ENCODE measurements around the gene VSNL1. TPM values are rescaled to one million over a fixed set of nuclear protein-coding genes. Genes with fewer than 3 reads are reported as not detected.

Gene VSNL1
- polyA plus RNA-seq, 3 donors from 2014 or later = not detected

- no peaks in the 10 kb centered on the region for H3K9me3 Mint-ChIP-seq
- H3K4me1 Mint-ChIP-seq = no peaks in the 10 kb centered on the region
- H3K36me3 Mint-ChIP-seq = no peaks in the 10 kb centered on the region
- no peak for DNase-seq
- H3K4me3 Mint-ChIP-seq = no peak overlapping the region
- H3K27me3 Mint-ChIP-seq (ENCODE audit: low read depth in 3 of 3) = peaks cover 2 to 4% (median 2%) of the 10 kb centered on the region in 3 donors
- no peak overlapping the region for H3K27ac Mint-ChIP-seq
These were observed 96.8 kb downstream of the VSNL1 start for GRCh38 chr2:17637131-17637906.

- Mint-ChIP-seq H3K4me1 (no peaks in the 10 kb centered on the region), H3K36me3 (no peaks in the 10 kb centered on the region), H3K4me3 (no peak overlapping the region), H3K9me3 (no peaks in the 10 kb centered on the region), H3K27me3 (ENCODE audit: low read depth in 3 of 3) (peaks cover 2 to 4% (median 2%) of the 10 kb centered on the region in 3 donors), H3K27ac (no peak overlapping the region)
- DNase-seq = no peak
These were observed 97.8 kb downstream of the VSNL1 start for GRCh38 chr2:17638196-17638743.

- H3K4me3 Mint-ChIP-seq = no peak overlapping the region
These were observed 99.9 kb downstream of the VSNL1 start for GRCh38 chr2:17640406-17640805.

GRCh38 chr2:17643031-17643615 is 102.6 kb downstream of the VSNL1 start:
- Mint-ChIP-seq H3K9me3 (no peaks in the 10 kb centered on the region), H3K36me3 (no peaks in the 10 kb centered on the region), H3K27ac (no peak overlapping the region), H3K4me1 (no peaks in the 10 kb centered on the region), H3K4me3 (no peak overlapping the region), H3K27me3 (ENCODE audit: low read depth in 3 of 3) (peaks cover 0 to 2% (median 2%) of the 10 kb centered on the region in 3 donors)
- no peak for DNase-seq

More at GRCh38 chr2:17640406-17640805, 99.9 kb downstream of the VSNL1 start:
- Mint-ChIP-seq H3K4me1 (no peaks in the 10 kb centered on the region), H3K27me3 (ENCODE audit: low read depth in 3 of 3) (peaks cover 2 to 3% (median 2%) of the 10 kb centered on the region in 3 donors), H3K9me3 (no peaks in the 10 kb centered on the region), H3K27ac (no peak overlapping the region), H3K36me3 (no peaks in the 10 kb centered on the region)
- DNase-seq = no peak

- H3K27ac Mint-ChIP-seq = no peak overlapping the region
- H3K36me3 Mint-ChIP-seq = no peaks in the 10 kb centered on the region
- no peaks in the 10 kb centered on the region for H3K9me3 Mint-ChIP-seq
- DNase-seq = no peak
- H3K4me3 Mint-ChIP-seq = no peak overlapping the region
- H3K27me3 Mint-ChIP-seq (ENCODE audit: low read depth in 3 of 3) = peaks cover 0 to 2% (median 0%) of the 10 kb centered on the region in 3 donors
- H3K4me1 Mint-ChIP-seq = no peaks in the 10 kb centered on the region
These were observed 104.7 kb downstream of the VSNL1 start for GRCh38 chr2:17644997-17645720.

GRCh38 chr2:17646081-17646554 is 105.6 kb downstream of the VSNL1 start:
- peak; percentile 9 to 29 (median 18) for DNase-seq
- Mint-ChIP-seq H3K27me3 (ENCODE audit: low read depth in 3 of 3) (peaks cover 0 to 2% (median 0%) of the 10 kb centered on the region in 3 donors), H3K4me3 (no peak overlapping the region), H3K36me3 (no peaks in the 10 kb centered on the region), H3K27ac (no peak overlapping the region), H3K9me3 (no peaks in the 10 kb centered on the region), H3K4me1 (no peaks in the 10 kb centered on the region)

GRCh38 chr2:17646838-17647701 is 106.6 kb downstream of the VSNL1 start:
- no peaks in the 10 kb centered on the region for H3K36me3 Mint-ChIP-seq

GRCh38 chr2:17648581-17648980 is 108.1 kb downstream of the VSNL1 start:
- peaks cover 0 to 2% (median 0%) of the 10 kb centered on the region in 3 donors for H3K27me3 Mint-ChIP-seq (ENCODE audit: low read depth in 3 of 3)
- DNase-seq = no peak
- no peaks in the 10 kb centered on the region for H3K36me3 Mint-ChIP-seq
- no peak overlapping the region for H3K4me3 Mint-ChIP-seq
- H3K9me3 Mint-ChIP-seq = no peaks in the 10 kb centered on the region
- H3K27ac Mint-ChIP-seq = no peak overlapping the region
- H3K4me1 Mint-ChIP-seq = no peaks in the 10 kb centered on the region

More at GRCh38 chr2:17646838-17647701, 106.6 kb downstream of the VSNL1 start:
- Mint-ChIP-seq H3K4me3 (no peak overlapping the region), H3K9me3 (no peaks in the 10 kb centered on the region), H3K27ac (no peak overlapping the region), H3K4me1 (no peaks in the 10 kb centered on the region), H3K27me3 (ENCODE audit: low read depth in 3 of 3) (peaks cover 0 to 2% (median 0%) of the 10 kb centered on the region in 3 donors)
- no peak for DNase-seq

GRCh38 chr2:17649026-17649425 is 108.5 kb downstream of the VSNL1 start:
- Mint-ChIP-seq H3K4me1 (no peaks in the 10 kb centered on the region), H3K27ac (no peak overlapping the region), H3K27me3 (ENCODE audit: low read depth in 3 of 3) (no peaks in the 10 kb centered on the region), H3K9me3 (no peaks in the 10 kb centered on the region), H3K36me3 (no peaks in the 10 kb centered on the region), H3K4me3 (no peak overlapping the region)
- no peak for DNase-seq

GRCh38 chr2:17652681-17653394 is 112.3 kb downstream of the VSNL1 start:
- Mint-ChIP-seq H3K27me3 (ENCODE audit: low read depth in 3 of 3) (no peaks in the 10 kb centered on the region), H3K36me3 (peaks cover 0 to 4% (median 0%) of the 10 kb centered on the region in 3 donors), H3K9me3 (no peaks in the 10 kb centered on the region), H3K27ac (no peak overlapping the region), H3K4me3 (no peak overlapping the region), H3K4me1 (no peaks in the 10 kb centered on the region)
- no peak for DNase-seq

GRCh38 chr2:17657759-17658158 is 117.3 kb downstream of the VSNL1 start:
- no peak for DNase-seq
- Mint-ChIP-seq H3K4me1 (no peaks in the 10 kb centered on the region), H3K36me3 (peaks cover 3 to 15% (median 4%) of the 10 kb centered on the region in 3 donors), H3K27me3 (ENCODE audit: low read depth in 3 of 3) (no peaks in the 10 kb centered on the region), H3K4me3 (no peak overlapping the region), H3K27ac (no peak overlapping the region), H3K9me3 (no peaks in the 10 kb centered on the region)

- no peak for DNase-seq
- Mint-ChIP-seq H3K9me3 (no peaks in the 10 kb centered on the region), H3K4me1 (no peaks in the 10 kb centered on the region), H3K27me3 (ENCODE audit: low read depth in 3 of 3) (no peaks in the 10 kb centered on the region), H3K4me3 (no peak overlapping the region), H3K36me3 (peaks cover 7 to 19% (median 7%) of the 10 kb centered on the region in 3 donors), H3K27ac (no peak overlapping the region)
These were observed 117.9 kb downstream of the VSNL1 start for GRCh38 chr2:17658251-17658843.

Measured in immature natural killer cell (primary cell).